Effector memory CD4-positive, alpha-beta T cell (primary cell): ENCODE results near the gene CCDC6.
"Not testable (repeated sequence)": the region's sequence is repeated elsewhere in the genome, so short reads cannot be mapped to it uniquely, and the experiment has no call there.

Experiments used
- DNase-seq, 3 donors: peaks; one replicate each; pipeline ENCODE4 v3.0.0-alpha.2; 2020
- H3K27ac ChIP-seq: 2 replicates; pipeline ENCODE4 v1.7.0; 2013; ENCODE audit warnings: mild to moderate bottlenecking, low read length, moderate library complexity; ENCODE audit not compliant: insufficient read depth, poor library complexity, severe bottlenecking
- H3K27me3 ChIP-seq: replicated peaks from 2 replicates; pipeline ENCODE4 v1.7.0; 2013; ENCODE audit warnings: mild to moderate bottlenecking, low read length; ENCODE audit not compliant: insufficient read depth, control insufficient read depth, poor library complexity, severe bottlenecking
- H3K36me3 ChIP-seq: 2 replicates; pipeline ENCODE4 v1.7.0; 2013; ENCODE audit warnings: mild to moderate bottlenecking, low read length, moderate library complexity; ENCODE audit not compliant: control insufficient read depth, insufficient read depth
- H3K4me1 ChIP-seq: 2 replicates; pipeline ENCODE4 v1.7.0; 2013; ENCODE audit warnings: low read length, mild to moderate bottlenecking; ENCODE audit not compliant: control insufficient read depth, insufficient read depth, poor library complexity, severe bottlenecking
- H3K4me3 ChIP-seq: 2 replicates; pipeline ENCODE4 v1.7.0; 2013; ENCODE audit warnings: low read length, low read depth, mild to moderate bottlenecking; ENCODE audit not compliant: insufficient read depth, poor library complexity, severe bottlenecking
- H3K9me3 ChIP-seq: 2 replicates; pipeline ENCODE4 v1.7.0; 2013; ENCODE audit warnings: mild to moderate bottlenecking, low read length, moderate library complexity; ENCODE audit not compliant: control insufficient read depth
- total RNA-seq, 3 donors: gene quantifications; one replicate each; lab custom pipeline; 2026; lab: John Stamatoyannopoulos, UW

Gene CCDC6
- total RNA-seq = 44.2 to 52.9 (median 44.4) reads per million in 3 donors

- H3K36me3 ChIP-seq = no peaks in the 10 kb centered on the region
- H3K4me3 ChIP-seq = peak within 1 kb of the TSS; percentile 99
- DNase-seq = peak; percentile 81 to 86 (median 85)
- peak within 1 kb of the TSS; percentile 84 for H3K27ac ChIP-seq
- no peaks in the 10 kb centered on the region for H3K27me3 ChIP-seq
- H3K4me1 ChIP-seq = peaks cover 25% of the 10 kb centered on the region
- H3K9me3 ChIP-seq = no peaks in the 10 kb centered on the region
Observed at GRCh38 chr10:59906417-59907202, at the start of gene CCDC6. Gene CCDC6 (minus strand): TSS chr10:59906556. CDS start chr10:59906424, 132 bp downstream.

GRCh38 chr10:59954296-59954695, 47.9 kb upstream of the CCDC6 start:
- no peak for DNase-seq
- Histone ChIP-seq H3K4me1 (no peaks in the 10 kb centered on the region), H3K9me3 (no peaks in the 10 kb centered on the region), H3K4me3 (no peak overlapping the region), H3K27ac (no peak overlapping the region), H3K27me3 (no peaks in the 10 kb centered on the region), H3K36me3 (no peaks in the 10 kb centered on the region)

GRCh38 chr10:59953711-59954110, 47.4 kb upstream of the CCDC6 start:
- not testable (repeated sequence) for H3K9me3 ChIP-seq, H3K4me1 ChIP-seq, DNase-seq, H3K36me3 ChIP-seq, H3K4me3 ChIP-seq, H3K27ac ChIP-seq, H3K27me3 ChIP-seq

- Histone ChIP-seq H3K27ac (no peak overlapping the region), H3K36me3 (no peaks in the 10 kb centered on the region), H3K9me3 (no peaks in the 10 kb centered on the region), H3K27me3 (no peaks in the 10 kb centered on the region), H3K4me3 (no peak overlapping the region), H3K4me1 (no peaks in the 10 kb centered on the region)
- DNase-seq = no peak
Observed at GRCh38 chr10:59950105-59950504, 43.7 kb upstream of the CCDC6 start.

- Histone ChIP-seq H3K4me1 (no peaks in the 10 kb centered on the region), H3K36me3 (no peaks in the 10 kb centered on the region), H3K27ac (no peak overlapping the region), H3K27me3 (no peaks in the 10 kb centered on the region), H3K4me3 (no peak overlapping the region), H3K9me3 (no peaks in the 10 kb centered on the region)
- DNase-seq = no peak
Observed at GRCh38 chr10:59949608-59950007, 43.3 kb upstream of the CCDC6 start.

- Histone ChIP-seq H3K27ac (no peak overlapping the region), H3K27me3 (no peaks in the 10 kb centered on the region), H3K4me1 (no peaks in the 10 kb centered on the region), H3K4me3 (no peak overlapping the region), H3K36me3 (no peaks in the 10 kb centered on the region), H3K9me3 (no peaks in the 10 kb centered on the region)
- DNase-seq = no peak
Observed at GRCh38 chr10:59945991-59946390, 39.6 kb upstream of the CCDC6 start.

GRCh38 chr10:59945590-59945989, 39.2 kb upstream of the CCDC6 start:
- no peak for DNase-seq
- no peaks in the 10 kb centered on the region for H3K9me3 ChIP-seq
- H3K36me3 ChIP-seq = no peaks in the 10 kb centered on the region
- H3K4me3 ChIP-seq = no peak overlapping the region
- no peak overlapping the region for H3K27ac ChIP-seq
- no peaks in the 10 kb centered on the region for H3K4me1 ChIP-seq
- H3K27me3 ChIP-seq = no peaks in the 10 kb centered on the region

GRCh38 chr10:59944339-59944935, 38.1 kb upstream of the CCDC6 start:
- Histone ChIP-seq H3K9me3 (no peaks in the 10 kb centered on the region), H3K27ac (no peak overlapping the region), H3K36me3 (no peaks in the 10 kb centered on the region), H3K27me3 (no peaks in the 10 kb centered on the region), H3K4me3 (no peak overlapping the region), H3K4me1 (no peaks in the 10 kb centered on the region)
- DNase-seq = no peak

GRCh38 chr10:59942556-59942955, 36.2 kb upstream of the CCDC6 start:
- no peaks in the 10 kb centered on the region for H3K36me3 ChIP-seq
- H3K9me3 ChIP-seq = no peaks in the 10 kb centered on the region
- H3K4me1 ChIP-seq = no peaks in the 10 kb centered on the region
- no peak overlapping the region for H3K27ac ChIP-seq
- H3K27me3 ChIP-seq = no peaks in the 10 kb centered on the region
- DNase-seq = no peak
- H3K4me3 ChIP-seq = no peak overlapping the region

GRCh38 chr10:59937720-59938119, 31.4 kb upstream of the CCDC6 start:
- no peaks in the 10 kb centered on the region for H3K36me3 ChIP-seq
- H3K27ac ChIP-seq = no peak overlapping the region
- H3K27me3 ChIP-seq = peaks cover 3% of the 10 kb centered on the region
- no peak for DNase-seq
- H3K4me1 ChIP-seq = no peaks in the 10 kb centered on the region
- no peaks in the 10 kb centered on the region for H3K9me3 ChIP-seq
- no peak overlapping the region for H3K4me3 ChIP-seq
